ENCODE data around the gene PCDHAC2.

DNA sequence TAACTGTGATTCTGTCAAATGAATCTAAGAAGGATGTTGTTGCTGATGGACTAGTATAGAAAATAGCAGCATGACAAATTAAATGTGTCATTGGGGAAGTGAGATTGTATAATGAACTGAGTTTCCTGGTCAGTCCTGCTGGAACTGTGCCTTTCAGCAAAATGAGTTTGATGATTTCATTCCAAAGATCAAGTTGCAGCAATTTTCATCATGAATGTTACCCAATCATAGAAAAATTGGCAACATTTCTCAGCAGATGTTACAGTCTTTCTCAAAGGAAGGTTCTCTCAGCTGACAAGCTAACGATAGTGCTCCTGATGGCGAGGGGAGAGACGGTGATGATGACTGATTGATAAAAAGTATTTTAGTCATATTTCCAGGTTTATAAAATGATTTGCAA, 10.7 kb downstream of the PCDHAC2 start:
- TF ChIP-seq EZH2 (optimal IDR thresholded peaks at IDR 0.05; ENCODE audit: low read depth, low read length), result no peak
- TF ChIP-seq, protein P1, sequence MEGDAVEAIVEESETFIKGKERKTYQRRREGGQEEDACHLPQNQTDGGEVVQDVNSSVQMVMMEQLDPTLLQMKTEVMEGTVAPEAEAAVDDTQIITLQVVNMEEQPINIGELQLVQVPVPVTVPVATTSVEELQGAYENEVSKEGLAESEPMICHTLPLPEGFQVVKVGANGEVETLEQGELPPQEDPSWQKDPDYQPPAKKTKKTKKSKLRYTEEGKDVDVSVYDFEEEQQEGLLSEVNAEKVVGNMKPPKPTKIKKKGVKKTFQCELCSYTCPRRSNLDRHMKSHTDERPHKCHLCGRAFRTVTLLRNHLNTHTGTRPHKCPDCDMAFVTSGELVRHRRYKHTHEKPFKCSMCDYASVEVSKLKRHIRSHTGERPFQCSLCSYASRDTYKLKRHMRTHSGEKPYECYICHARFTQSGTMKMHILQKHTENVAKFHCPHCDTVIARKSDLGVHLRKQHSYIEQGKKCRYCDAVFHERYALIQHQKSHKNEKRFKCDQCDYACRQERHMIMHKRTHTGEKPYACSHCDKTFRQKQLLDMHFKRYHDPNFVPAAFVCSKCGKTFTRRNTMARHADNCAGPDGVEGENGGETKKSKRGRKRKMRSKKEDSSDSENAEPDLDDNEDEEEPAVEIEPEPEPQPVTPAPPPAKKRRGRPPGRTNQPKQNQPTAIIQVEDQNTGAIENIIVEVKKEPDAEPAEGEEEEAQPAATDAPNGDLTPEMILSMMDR (IDR thresholded peaks at IDR 0.05; ENCODE audit: low read length), result no peak

Measured in MM.1S (cell line).